Duodenal mucosa (tissue), 2 donors: ENCODE data around the gene NWD2.
A peak's percentile ranks its signal among the peaks of the same experiment; 100 is the strongest.
"Not testable (repeated sequence)": the region's sequence is repeated elsewhere in the genome, so short reads cannot be mapped to it uniquely, and the experiment has no call there.

Source experiments
- H3K27ac ChIP-seq: one replicate; pipeline ENCODE4 v1.7.0; 2013; ENCODE audit warnings: low read depth, low read length
- H3K27me3 ChIP-seq, 2 donors: one replicate each; pipeline ENCODE4 v1.7.0; 2013; ENCODE audit warnings: low read length in 2 of 2, control low read depth in 1 of 2; ENCODE audit not compliant: insufficient read depth in 2 of 2, control insufficient read depth in 1 of 2
- H3K36me3 ChIP-seq, 2 donors: one replicate each; pipeline ENCODE4 v1.7.0; 2013; ENCODE audit warnings: low read length in 2 of 2, control low read depth in 1 of 2; ENCODE audit not compliant: insufficient read depth in 2 of 2, control insufficient read depth in 1 of 2
- H3K4me1 ChIP-seq, 2 donors: one replicate each; pipeline ENCODE4 v1.7.0; 2013; ENCODE audit warnings: low read length in 2 of 2, control low read depth in 1 of 2; ENCODE audit not compliant: insufficient read depth in 2 of 2, control insufficient read depth in 1 of 2
- H3K4me3 ChIP-seq, 2 donors: one replicate each; pipeline ENCODE4 v1.7.0; 2013; ENCODE audit warnings: low read length in 2 of 2, low read depth in 1 of 2
- H3K9ac ChIP-seq, 2 donors: one replicate each; pipeline ENCODE4 v1.7.0; 2013; ENCODE audit warnings: low read length in 2 of 2, low read depth in 1 of 2
- H3K9me3 ChIP-seq, 2 donors: one replicate each; pipeline ENCODE4 v1.7.0; 2013; ENCODE audit warnings: low read length in 2 of 2, control low read depth in 1 of 2; ENCODE audit not compliant: control insufficient read depth in 1 of 2

NWD2 gene

DNA sequence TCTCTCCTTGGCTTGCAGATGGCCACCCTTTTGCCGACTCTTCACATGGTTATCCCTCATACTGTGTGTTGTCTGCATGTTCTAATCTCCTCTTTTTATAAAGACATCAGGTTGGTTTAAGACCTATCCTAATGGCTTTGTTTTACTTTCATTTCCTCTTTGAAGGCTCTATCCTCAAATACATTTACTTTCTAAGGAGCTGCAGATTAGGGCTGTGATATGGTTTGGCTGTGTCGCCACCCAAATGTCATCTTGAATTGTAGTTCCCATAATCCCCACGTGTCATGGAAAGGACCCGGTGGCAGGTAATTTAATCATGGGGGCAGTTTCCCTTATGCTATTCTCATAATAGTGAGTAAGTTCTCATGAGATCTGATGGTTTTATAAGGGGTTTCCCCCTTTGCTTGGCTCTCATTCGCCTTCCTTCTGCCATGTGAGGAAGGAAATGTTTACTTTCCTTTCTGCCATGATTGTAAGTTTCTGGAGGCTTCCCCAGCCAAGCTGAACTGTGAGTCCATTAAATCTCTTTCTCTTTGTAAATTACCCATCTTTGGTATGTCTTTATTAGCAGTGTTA lies 237.1 kb downstream of the NWD2 start:
- Histone ChIP-seq H3K36me3 (no peaks in the 10 kb centered on the region), H3K4me3 (no peak overlapping the region), H3K9ac (no peak overlapping the region), H3K27ac (peak overlapping the region; percentile 17), H3K4me1 (peaks cover 32 to 39% of the 10 kb centered on the region in 2 donors), H3K27me3 (no peaks in the 10 kb centered on the region), H3K9me3 (no peaks in the 10 kb centered on the region)

DNA sequence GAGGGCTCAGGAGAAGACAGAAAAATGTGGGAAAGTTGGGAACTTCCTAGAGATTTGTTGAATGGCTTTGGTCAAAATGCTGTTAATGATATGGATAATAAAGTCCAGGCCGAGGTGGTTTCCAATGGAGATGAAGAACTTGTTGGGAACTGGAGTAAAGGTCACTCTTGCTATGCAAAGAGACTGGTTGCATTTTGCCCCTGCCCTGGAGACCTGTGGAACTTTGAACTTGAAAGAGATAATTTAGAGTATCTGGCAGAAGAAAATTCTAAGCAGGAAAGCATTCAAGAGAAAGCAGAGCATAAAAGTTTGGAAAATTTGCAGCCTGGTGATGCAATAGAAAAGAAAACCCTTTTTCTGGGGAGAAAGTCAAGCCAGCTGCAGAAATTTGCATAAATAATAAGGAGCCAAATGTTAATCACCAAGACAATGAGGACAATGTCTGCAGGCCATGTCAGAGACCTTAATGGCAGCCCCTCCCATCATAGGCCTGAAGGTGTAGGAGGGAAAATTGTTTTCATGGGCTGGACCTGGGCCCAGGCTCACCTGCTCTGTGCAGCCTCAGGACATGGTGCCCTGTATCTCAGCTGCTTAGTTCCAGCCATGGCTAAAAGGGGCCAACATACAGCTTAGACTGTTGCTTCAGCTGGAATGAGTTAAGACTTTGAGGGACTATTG lies 237.8 kb downstream of the NWD2 start:
- H3K27ac ChIP-seq = peak overlapping the region; percentile 17

DNA sequence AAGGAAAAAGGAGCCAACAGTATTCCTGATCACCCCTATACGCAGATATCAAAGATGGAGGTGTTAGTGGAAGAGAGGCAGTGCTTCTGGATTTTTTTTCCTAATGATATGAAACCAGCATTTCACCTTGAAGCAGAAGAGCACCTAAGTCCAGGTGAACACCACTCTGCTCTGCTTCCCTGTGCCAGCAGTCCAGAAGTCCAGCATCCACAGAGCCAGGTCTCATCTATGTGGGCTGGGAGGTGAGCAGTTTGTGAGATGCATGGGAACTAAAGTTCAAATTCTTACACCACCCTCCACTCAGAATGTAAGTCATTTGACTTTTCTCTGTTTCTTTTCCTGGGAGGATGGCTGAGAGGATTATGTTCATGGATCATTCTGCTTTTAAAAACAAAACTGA lies 239.1 kb downstream of the NWD2 start:
- Histone ChIP-seq H3K36me3 (no peaks in the 10 kb centered on the region), H3K4me1 (peaks cover 31 to 38% of the 10 kb centered on the region in 2 donors), H3K4me3 (no peak overlapping the region), H3K9ac (no peak overlapping the region), H3K27ac (no peak overlapping the region), H3K27me3 (no peaks in the 10 kb centered on the region), H3K9me3 (no peaks in the 10 kb centered on the region)

More for the DNA sequence above, 237.8 kb downstream of the NWD2 start:
- Histone ChIP-seq H3K27me3 (no peaks in the 10 kb centered on the region), H3K9me3 (no peaks in the 10 kb centered on the region), H3K4me1 (peaks cover 36 to 41% of the 10 kb centered on the region in 2 donors), H3K9ac (no peak overlapping the region), H3K4me3 (no peak overlapping the region), H3K36me3 (no peaks in the 10 kb centered on the region)

DNA sequence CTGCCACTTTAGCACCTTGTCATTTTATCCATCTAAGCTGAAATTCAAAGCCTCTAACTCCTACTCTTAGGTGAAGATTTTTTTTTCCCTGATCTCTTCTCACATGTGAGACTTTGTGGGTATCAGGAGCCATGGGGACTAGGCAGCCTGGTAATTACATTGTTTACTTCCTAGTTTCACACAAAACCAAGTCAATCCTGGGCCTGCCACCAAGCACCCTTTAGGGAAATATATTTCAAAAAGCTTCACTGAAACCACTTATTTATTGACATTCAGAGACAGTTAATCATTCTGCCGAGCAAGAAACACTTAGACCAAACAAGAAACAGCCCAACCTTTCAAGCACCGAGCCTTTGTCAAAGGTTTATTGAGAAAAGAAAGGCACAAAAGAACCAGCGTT lies 241.6 kb downstream of the NWD2 start:
- Histone ChIP-seq H3K9me3 (no peaks in the 10 kb centered on the region), H3K27ac (no peak overlapping the region), H3K36me3 (no peaks in the 10 kb centered on the region), H3K27me3 (no peaks in the 10 kb centered on the region), H3K4me1 (peaks cover 34 to 36% of the 10 kb centered on the region in 2 donors), H3K9ac (no peak overlapping the region), H3K4me3 (no peak overlapping the region)

DNA sequence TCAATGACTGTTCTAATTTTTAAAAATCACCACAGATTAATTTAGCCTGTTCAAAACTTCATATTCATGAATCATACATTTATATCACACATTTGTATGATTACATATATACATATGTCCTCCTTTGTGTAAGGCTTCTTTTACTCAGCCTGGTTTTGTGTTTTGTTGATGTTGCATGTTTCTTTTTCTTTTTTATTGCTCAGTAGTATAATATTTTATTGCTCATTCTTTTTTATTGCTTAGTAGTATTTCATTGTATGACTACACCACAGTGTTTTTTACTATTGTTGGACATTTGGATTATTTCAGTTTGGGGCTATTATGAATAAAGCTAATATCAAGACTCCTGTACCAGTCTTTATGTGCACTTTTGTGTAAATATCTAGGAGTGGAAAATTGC lies 243.1 kb downstream of the NWD2 start:
- Histone ChIP-seq H3K27me3 (no peaks in the 10 kb centered on the region), H3K9ac (no peak overlapping the region), H3K9me3 (no peaks in the 10 kb centered on the region), H3K4me3 (no peak overlapping the region), H3K36me3 (no peaks in the 10 kb centered on the region), H3K27ac (no peak overlapping the region), H3K4me1 (peaks cover 26 to 31% of the 10 kb centered on the region in 2 donors)

DNA sequence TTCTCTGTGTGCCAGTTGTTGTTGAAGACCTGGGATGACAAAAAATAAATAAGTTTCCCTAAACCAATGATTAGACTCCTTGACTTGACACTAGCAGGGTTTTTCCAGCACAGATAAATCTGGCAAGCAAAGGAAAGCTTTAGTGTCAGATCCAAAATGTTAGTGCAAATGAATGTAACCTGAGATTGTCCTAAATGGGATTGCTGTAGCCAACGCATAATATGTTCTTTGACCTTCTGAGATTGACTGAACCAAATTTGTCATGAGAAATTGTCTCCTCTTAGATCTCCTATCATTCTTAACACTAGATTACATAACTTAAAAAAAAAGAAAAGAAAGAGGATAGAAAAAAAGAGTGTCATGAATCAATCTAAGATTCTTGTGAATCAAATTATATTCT lies 245.2 kb downstream of the NWD2 start:
- Histone ChIP-seq H3K9me3 (no peaks in the 10 kb centered on the region), H3K27ac (no peak overlapping the region), H3K27me3 (no peaks in the 10 kb centered on the region), H3K4me3 (peak overlapping the region in 1 of 2 donors; percentile 58), H3K4me1 (peaks cover 14 to 25% of the 10 kb centered on the region in 2 donors), H3K36me3 (no peaks in the 10 kb centered on the region), H3K9ac (no peak overlapping the region)

DNA sequence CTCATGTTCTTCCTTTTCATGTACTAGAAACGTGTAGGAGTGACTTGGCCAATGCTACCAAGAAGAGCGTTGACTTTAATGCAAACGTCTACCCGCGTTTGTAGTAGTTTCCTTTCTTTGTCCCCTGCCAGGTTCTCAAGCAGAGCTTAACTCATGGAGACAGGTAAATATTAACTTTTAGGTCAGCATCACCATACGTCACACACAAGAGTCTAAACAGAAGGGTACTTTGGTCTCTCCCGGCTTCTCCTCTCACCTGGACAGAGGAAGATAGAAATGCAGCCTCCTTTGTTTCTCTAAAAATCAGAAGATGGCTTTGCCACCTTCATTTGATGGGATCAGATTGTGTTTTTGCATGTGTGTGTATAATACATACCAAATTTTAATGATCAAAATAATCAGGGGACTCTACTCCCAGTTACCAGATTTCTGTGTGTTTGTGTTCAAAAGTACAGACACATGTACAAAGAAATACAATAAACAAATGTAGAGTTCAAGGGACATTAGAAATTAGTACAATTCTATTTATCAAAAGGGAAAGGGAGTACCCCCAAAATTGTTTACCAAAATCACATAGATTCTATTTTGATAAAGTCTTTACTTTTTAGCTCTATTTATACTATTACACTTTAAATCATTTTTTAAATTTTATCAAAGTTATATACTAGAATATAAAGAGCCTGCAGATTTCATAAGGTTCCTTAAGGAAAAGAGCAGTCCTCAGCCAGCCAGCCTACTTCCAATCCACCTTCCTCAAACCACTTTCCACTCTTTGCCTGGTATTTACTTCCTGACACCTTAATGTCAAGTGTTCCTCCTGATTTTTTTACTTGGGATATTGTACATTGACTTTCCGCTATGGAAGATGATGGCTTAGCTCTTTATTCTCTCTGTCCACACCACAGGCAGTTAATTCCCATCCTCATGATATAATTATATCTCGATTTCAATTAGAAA lies 246.1 kb downstream of the NWD2 start:
- no peak overlapping the region for H3K27ac ChIP-seq
- no peaks in the 10 kb centered on the region for H3K9me3 ChIP-seq
- peak overlapping the region; percentile 1 to 58 for H3K4me3 ChIP-seq
- no peaks in the 10 kb centered on the region for H3K36me3 ChIP-seq
- H3K9ac ChIP-seq = peak overlapping the region; percentile 38 to 61
- no peaks in the 10 kb centered on the region for H3K27me3 ChIP-seq
- H3K4me1 ChIP-seq = peaks cover 9 to 16% of the 10 kb centered on the region in 2 donors

DNA sequence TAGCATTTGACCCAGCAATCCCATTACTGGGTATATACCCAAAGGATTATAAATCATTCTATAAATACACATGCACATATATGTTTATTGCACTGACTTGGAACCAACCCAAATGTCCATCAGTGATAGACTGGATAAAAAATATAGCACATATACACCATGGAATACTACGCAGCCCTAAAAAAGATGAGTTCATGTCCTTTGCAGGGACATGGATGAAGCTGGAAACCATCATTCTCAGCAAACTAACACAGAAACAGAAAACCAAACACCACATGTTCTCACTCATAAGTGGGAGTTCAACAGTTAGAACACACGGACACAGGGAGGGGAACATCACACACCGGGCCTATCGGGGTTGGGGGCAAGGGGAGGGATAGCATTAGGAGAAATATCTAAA lies 250.8 kb downstream of the NWD2 start:
- not testable (repeated sequence) for H3K4me3 ChIP-seq, H3K36me3 ChIP-seq, H3K27ac ChIP-seq, H3K27me3 ChIP-seq, H3K9me3 ChIP-seq, H3K9ac ChIP-seq, H3K4me1 ChIP-seq
